ENCODE measurements around the gene DHX40. TPM values are rescaled to one million over a fixed set of nuclear protein-coding genes. Genes with fewer than 3 reads are reported as not detected.

The DHX40 gene
- total and polyA plus RNA-seq, 2 of the 13 experiments (the other 11 are each of a cell fraction or from before 2014, with no cell fraction given), result 22.2 to 37.0 TPM

DNA sequence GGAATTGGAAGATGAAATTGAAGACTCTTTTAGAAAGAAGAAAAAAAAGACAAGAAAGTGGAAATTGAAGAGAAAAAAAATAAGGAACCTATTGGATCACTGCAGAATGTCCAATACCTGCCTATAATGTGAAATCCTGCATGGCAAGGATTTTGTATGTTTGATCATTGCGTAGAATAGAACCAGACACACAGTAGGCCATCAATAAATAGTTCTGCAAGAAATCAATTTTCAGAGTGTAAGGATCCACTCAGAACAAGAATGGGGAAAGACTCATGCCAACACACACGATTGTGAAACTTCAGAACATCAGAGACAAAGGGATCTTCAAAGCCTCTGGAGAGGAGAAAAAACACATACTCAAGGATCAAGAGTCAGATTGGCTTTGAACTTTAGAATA is 39.7 kb upstream of the DHX40 start (continued):
- TF ChIP-seq HNF4G (IDR thresholded peaks at IDR 0.05; ENCODE audit: borderline replicate concordance, low read depth, low read length) (no peak), HNF4G (CRISPR knock-in tag; IDR thresholded peaks at IDR 0.05; ENCODE audit: borderline replicate concordance, low read depth) (no peak), NFIC (IDR thresholded peaks at IDR 0.05; ENCODE audit: low read length) (no peak), DPF2 (CRISPR knock-in tag; IDR thresholded peaks at IDR 0.05; ENCODE audit: borderline replicate concordance, low read depth) (no peak), ZMYM4 (CRISPR knock-in tag; IDR thresholded peaks at IDR 0.05) (no peak), BHLHE40 (IDR thresholded peaks at IDR 0.05; ENCODE audit: low read length) (no peak), ZNF20 (CRISPR knock-in tag; IDR thresholded peaks at IDR 0.05) (no peak), TCF7 (IDR thresholded peaks at IDR 0.05; ENCODE audit: low read depth) (peak; percentile 59), SOX6 (IDR thresholded peaks at IDR 0.05) (no peak), SOX6 (CRISPR knock-in tag; IDR thresholded peaks at IDR 0.05) (peak; percentile 30; the same call in 1 of the 2 replicates), ZNF709 (CRISPR knock-in tag; IDR thresholded peaks at IDR 0.05) (no peak), PRPF4 (IDR thresholded peaks at IDR 0.05; ENCODE audit: low read depth, low read length, poor library complexity, severe bottlenecking) (no peak), EP300 (IDR thresholded peaks at IDR 0.05; ENCODE audit: low read depth in 2 of 2, low read length in 2 of 2) (peak in 1 of 2 experiments; percentile 13; a peak in 1 of 4 replicates), EP300 (CRISPR knock-in tag; IDR thresholded peaks at IDR 0.05; ENCODE audit: borderline replicate concordance) (no peak), AHR (CRISPR knock-in tag; IDR thresholded peaks at IDR 0.05) (no peak)
- TF ChIP-seq, protein P1, sequence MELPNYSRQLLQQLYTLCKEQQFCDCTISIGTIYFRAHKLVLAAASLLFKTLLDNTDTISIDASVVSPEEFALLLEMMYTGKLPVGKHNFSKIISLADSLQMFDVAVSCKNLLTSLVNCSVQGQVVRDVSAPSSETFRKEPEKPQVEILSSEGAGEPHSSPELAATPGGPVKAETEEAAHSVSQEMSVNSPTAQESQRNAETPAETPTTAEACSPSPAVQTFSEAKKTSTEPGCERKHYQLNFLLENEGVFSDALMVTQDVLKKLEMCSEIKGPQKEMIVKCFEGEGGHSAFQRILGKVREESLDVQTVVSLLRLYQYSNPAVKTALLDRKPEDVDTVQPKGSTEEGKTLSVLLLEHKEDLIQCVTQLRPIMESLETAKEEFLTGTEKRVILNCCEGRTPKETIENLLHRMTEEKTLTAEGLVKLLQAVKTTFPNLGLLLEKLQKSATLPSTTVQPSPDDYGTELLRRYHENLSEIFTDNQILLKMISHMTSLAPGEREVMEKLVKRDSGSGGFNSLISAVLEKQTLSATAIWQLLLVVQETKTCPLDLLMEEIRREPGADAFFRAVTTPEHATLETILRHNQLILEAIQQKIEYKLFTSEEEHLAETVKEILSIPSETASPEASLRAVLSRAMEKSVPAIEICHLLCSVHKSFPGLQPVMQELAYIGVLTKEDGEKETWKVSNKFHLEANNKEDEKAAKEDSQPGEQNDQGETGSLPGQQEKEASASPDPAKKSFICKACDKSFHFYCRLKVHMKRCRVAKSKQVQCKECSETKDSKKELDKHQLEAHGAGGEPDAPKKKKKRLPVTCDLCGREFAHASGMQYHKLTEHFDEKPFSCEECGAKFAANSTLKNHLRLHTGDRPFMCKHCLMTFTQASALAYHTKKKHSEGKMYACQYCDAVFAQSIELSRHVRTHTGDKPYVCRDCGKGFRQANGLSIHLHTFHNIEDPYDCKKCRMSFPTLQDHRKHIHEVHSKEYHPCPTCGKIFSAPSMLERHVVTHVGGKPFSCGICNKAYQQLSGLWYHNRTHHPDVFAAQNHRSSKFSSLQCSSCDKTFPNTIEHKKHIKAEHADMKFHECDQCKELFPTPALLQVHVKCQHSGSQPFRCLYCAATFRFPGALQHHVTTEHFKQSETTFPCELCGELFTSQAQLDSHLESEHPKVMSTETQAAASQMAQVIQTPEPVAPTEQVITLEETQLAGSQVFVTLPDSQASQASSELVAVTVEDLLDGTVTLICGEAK (IDR thresholded peaks at IDR 0.05), result no peak
- TF ChIP-seq, protein P1 (CRISPR knock-in tag; IDR thresholded peaks at IDR 0.05), result no peak

Data from HepG2 (cell line).